ENCODE measurements around the gene INPP5A.

The INPP5A gene

GRCh38 chr10:132804785-132805426 lies 267.3 kb downstream of the INPP5A start:
- in situ Hi-C loops (cut with MboI; ENCODE audit: low sequenced_read_pairs): no loop called here

GRCh38 chr10:132805599-132805998 lies 268.0 kb downstream of the INPP5A start:
- in situ Hi-C loops (cut with MboI; ENCODE audit: low sequenced_read_pairs): no loop called here

GRCh38 chr10:132806110-132806509 lies 268.5 kb downstream of the INPP5A start:
- in situ Hi-C loops (cut with MboI; ENCODE audit: low sequenced_read_pairs): no loop called here

- in situ Hi-C loops (cut with MboI; ENCODE audit: low sequenced_read_pairs): no loop called here
Observed at GRCh38 chr10:132806561-132807003, 269.0 kb downstream of the INPP5A start.

GRCh38 chr10:132807621-132808049 lies 270.0 kb downstream of the INPP5A start:
- in situ Hi-C loops (cut with MboI; ENCODE audit: low sequenced_read_pairs): no loop called here

GRCh38 chr10:132808383-132809231 lies 271.0 kb downstream of the INPP5A start:
- in situ Hi-C loops (cut with MboI; ENCODE audit: low sequenced_read_pairs): no loop called here

- in situ Hi-C loops (cut with MboI; ENCODE audit: low sequenced_read_pairs): no loop called here
Observed at GRCh38 chr10:132809232-132810140, 271.9 kb downstream of the INPP5A start.

GRCh38 chr10:132810141-132810806 lies 272.7 kb downstream of the INPP5A start:
- in situ Hi-C loops (cut with MboI; ENCODE audit: low sequenced_read_pairs): no loop called here

- in situ Hi-C loops (cut with MboI; ENCODE audit: low sequenced_read_pairs): no loop called here
Observed at GRCh38 chr10:132810807-132811700, 273.5 kb downstream of the INPP5A start.

- in situ Hi-C loops (cut with MboI; ENCODE audit: low sequenced_read_pairs): no loop called here
Observed at GRCh38 chr10:132811891-132812481, 274.4 kb downstream of the INPP5A start.

- in situ Hi-C loops (cut with MboI; ENCODE audit: low sequenced_read_pairs): no loop called here
Observed at GRCh38 chr10:132812520-132812919, 274.9 kb downstream of the INPP5A start.

- in situ Hi-C loops (cut with MboI; ENCODE audit: low sequenced_read_pairs): no loop called here
Observed at GRCh38 chr10:132813001-132813401, 275.4 kb downstream of the INPP5A start.

- in situ Hi-C loops (cut with MboI; ENCODE audit: low sequenced_read_pairs): no loop called here
Observed at GRCh38 chr10:132813560-132814468, 276.2 kb downstream of the INPP5A start.

GRCh38 chr10:132814469-132814856 lies 276.9 kb downstream of the INPP5A start:
- in situ Hi-C loops (cut with MboI; ENCODE audit: low sequenced_read_pairs): no loop called here

- in situ Hi-C loops (cut with MboI; ENCODE audit: low sequenced_read_pairs): no loop called here
Observed at GRCh38 chr10:132815168-132815857, 277.7 kb downstream of the INPP5A start.

GRCh38 chr10:132816718-132817117 lies 279.1 kb downstream of the INPP5A start:
- in situ Hi-C loops (cut with MboI; ENCODE audit: low sequenced_read_pairs): no loop called here

GRCh38 chr10:132817701-132818211 lies 280.2 kb downstream of the INPP5A start:
- in situ Hi-C loops (cut with MboI; ENCODE audit: low sequenced_read_pairs): no loop called here

Measured in HL-60/S4 treated with phorbol 12-myristate 13-acetate at 8.2 ng/mL for 4 days and 3 days (cell line).